Measurements from ENCODE around the gene ANKMY1. TPM values are rescaled to one million over a fixed set of nuclear protein-coding genes. Genes with fewer than 3 reads are reported as not detected.

The ANKMY1 gene
- total RNA-seq, 1 donor from 2014 or later, result 7.2 TPM

GRCh38 chr2:240529344-240529999, 28.3 kb downstream of the ANKMY1 start:
- DNase-seq (ENCODE audit: low read depth) (no peak), FAIRE-seq (no peak)
- Histone ChIP-seq H3K9ac (ENCODE audit: low read length) (no peak overlapping the region), H3K27ac (ENCODE audit: low read depth, low read length) (no peak overlapping the region), H3K4me1 (ENCODE audit: insufficient read depth, low read length) (no peaks in the 10 kb centered on the region), H3K9me3 (ENCODE audit: insufficient read depth, low read depth, low read length) (peaks cover 25% of the 10 kb centered on the region), H3K4me3 (ENCODE audit: insufficient read depth, low read depth, low read length) (no peak overlapping the region), H4K20me1 (ENCODE audit: insufficient read depth, low read length) (no peaks in the 10 kb centered on the region), H2AFZ (ENCODE audit: low read depth, low read length) (no peak overlapping the region), H3K27me3 (ENCODE audit: insufficient read depth, low read length) (no peaks in the 10 kb centered on the region), H3K79me2 (ENCODE audit: insufficient read depth, low read length) (no peaks in the 10 kb centered on the region), H3K4me2 (ENCODE audit: low read length) (no peak overlapping the region), H3K36me3 (ENCODE audit: insufficient read depth, low read length) (no peaks in the 10 kb centered on the region)
- Mint-ChIP-seq H3K27me3 (ENCODE audit: low read depth, unreplicated experiment) (no peaks in the 10 kb centered on the region), H3K4me3 (ENCODE audit: unreplicated experiment) (no peak overlapping the region), H3K27ac (ENCODE audit: unreplicated experiment) (no peak overlapping the region), H3K36me3 (ENCODE audit: low read depth, unreplicated experiment) (peaks cover 46% of the 10 kb centered on the region), H3K4me1 (ENCODE audit: low read depth, unreplicated experiment) (no peaks in the 10 kb centered on the region), H3K9me3 (ENCODE audit: unreplicated experiment) (peaks cover 56% of the 10 kb centered on the region)
- TF ChIP-seq EZH2 (IDR thresholded peaks at IDR 0.05; ENCODE audit: insufficient read depth, low read length), result no peak
- no peak for TF ChIP-seq CTCF (IDR thresholded peaks at IDR 0.05; ENCODE audit: insufficient read depth, low read depth, low read length)

- no peak for TF ChIP-seq EZH2 (IDR thresholded peaks at IDR 0.05; ENCODE audit: insufficient read depth, low read length)
- TF ChIP-seq CTCF (IDR thresholded peaks at IDR 0.05; ENCODE audit: insufficient read depth, low read depth, low read length), result no peak
- FAIRE-seq (no peak), DNase-seq (ENCODE audit: low read depth) (no peak)
- Histone ChIP-seq H3K27me3 (ENCODE audit: insufficient read depth, low read length) (no peaks in the 10 kb centered on the region), H3K4me3 (ENCODE audit: insufficient read depth, low read depth, low read length) (no peak overlapping the region), H4K20me1 (ENCODE audit: insufficient read depth, low read length) (no peaks in the 10 kb centered on the region), H3K9me3 (ENCODE audit: insufficient read depth, low read depth, low read length) (peaks cover 31% of the 10 kb centered on the region), H3K79me2 (ENCODE audit: insufficient read depth, low read length) (no peaks in the 10 kb centered on the region), H3K4me1 (ENCODE audit: insufficient read depth, low read length) (no peaks in the 10 kb centered on the region), H3K27ac (ENCODE audit: low read depth, low read length) (no peak overlapping the region), H3K4me2 (ENCODE audit: low read length) (no peak overlapping the region), H3K9ac (ENCODE audit: low read length) (no peak overlapping the region), H3K36me3 (ENCODE audit: insufficient read depth, low read length) (no peaks in the 10 kb centered on the region), H2AFZ (ENCODE audit: low read depth, low read length) (no peak overlapping the region)
- Mint-ChIP-seq H3K27me3 (ENCODE audit: low read depth, unreplicated experiment) (no peaks in the 10 kb centered on the region), H3K4me1 (ENCODE audit: low read depth, unreplicated experiment) (no peaks in the 10 kb centered on the region), H3K36me3 (ENCODE audit: low read depth, unreplicated experiment) (peaks cover 51% of the 10 kb centered on the region), H3K4me3 (ENCODE audit: unreplicated experiment) (no peak overlapping the region), H3K27ac (ENCODE audit: unreplicated experiment) (no peak overlapping the region), H3K9me3 (ENCODE audit: unreplicated experiment) (peaks cover 53% of the 10 kb centered on the region)
Observed at GRCh38 chr2:240528406-240529040, 29.3 kb downstream of the ANKMY1 start.

Data from astrocyte (in vitro differentiated cells and primary cell).